ENCODE measurements around the gene KMT2B.

The KMT2B gene

GRCh38 chr19:35775298-35776101, 57.7 kb downstream of the KMT2B start, which contains the start of gene ARHGAP33 (continued):
- TF ChIP-seq ZNF639 (tag by site-specific recombination; IDR thresholded peaks at IDR 0.05) (no peak), ZNF302 (tag by site-specific recombination; IDR thresholded peaks at IDR 0.05; ENCODE audit: low read depth) (no peak), ZNF514 (tag by site-specific recombination; IDR thresholded peaks at IDR 0.05) (no peak), PRDM6 (tag by site-specific recombination; IDR thresholded peaks at IDR 0.05) (no peak), ZNF362 (tag by site-specific recombination; IDR thresholded peaks at IDR 0.05) (no peak), ZNF280C (tag by site-specific recombination; IDR thresholded peaks at IDR 0.05) (no peak), ZNF747 (tag by site-specific recombination; IDR thresholded peaks at IDR 0.05) (no peak), KLF7 (tag by site-specific recombination; IDR thresholded peaks at IDR 0.05; ENCODE audit: borderline replicate concordance) (no peak), ZNF785 (tag by site-specific recombination; IDR thresholded peaks at IDR 0.05) (no peak), ZNF404 (tag by site-specific recombination; IDR thresholded peaks at IDR 0.05) (no peak), ZNF544 (tag by site-specific recombination; IDR thresholded peaks at IDR 0.05) (no peak), ZNF561 (tag by site-specific recombination; IDR thresholded peaks at IDR 0.05; ENCODE audit: borderline replicate concordance) (peak; percentile 91; the same call in 1 of the 2 replicates), ZNF707 (tag by site-specific recombination; IDR thresholded peaks at IDR 0.05) (no peak), ZNF629 (tag by site-specific recombination; IDR thresholded peaks at IDR 0.05) (no peak), ZNF510 (tag by site-specific recombination; IDR thresholded peaks at IDR 0.05; ENCODE audit: insufficient replicate concordance) (no peak), ZFP3 (tag by site-specific recombination; IDR thresholded peaks at IDR 0.05; ENCODE audit: low read depth) (no peak), ZFP41 (tag by site-specific recombination; IDR thresholded peaks at IDR 0.05; ENCODE audit: borderline replicate concordance) (no peak), ZNF548 (tag by site-specific recombination; IDR thresholded peaks at IDR 0.05) (no peak), ZNF18 (tag by site-specific recombination; IDR thresholded peaks at IDR 0.05) (no peak), ZNF843 (tag by site-specific recombination; IDR thresholded peaks at IDR 0.05) (no peak), ZBTB26 (tag by site-specific recombination; optimal IDR thresholded peaks at IDR 0.05) (peak; percentile 86), SCRT1 (tag by site-specific recombination; IDR thresholded peaks at IDR 0.05; ENCODE audit: borderline replicate concordance) (no peak), ZNF423 (tag by site-specific recombination; IDR thresholded peaks at IDR 0.05) (no peak), ZNF211 (tag by site-specific recombination; IDR thresholded peaks at IDR 0.05; ENCODE audit: low read depth) (no peak), KLF8 (tag by site-specific recombination; IDR thresholded peaks at IDR 0.05) (peak; percentile 93), SETDB1 (IDR thresholded peaks at IDR 0.05; ENCODE audit: insufficient read length, low read length) (no peak), ZNF10 (tag by site-specific recombination; IDR thresholded peaks at IDR 0.05) (no peak), ZBTB1 (tag by site-specific recombination; IDR thresholded peaks at IDR 0.05) (no peak)
